ENCODE data around the gene EDC4.

DNA sequence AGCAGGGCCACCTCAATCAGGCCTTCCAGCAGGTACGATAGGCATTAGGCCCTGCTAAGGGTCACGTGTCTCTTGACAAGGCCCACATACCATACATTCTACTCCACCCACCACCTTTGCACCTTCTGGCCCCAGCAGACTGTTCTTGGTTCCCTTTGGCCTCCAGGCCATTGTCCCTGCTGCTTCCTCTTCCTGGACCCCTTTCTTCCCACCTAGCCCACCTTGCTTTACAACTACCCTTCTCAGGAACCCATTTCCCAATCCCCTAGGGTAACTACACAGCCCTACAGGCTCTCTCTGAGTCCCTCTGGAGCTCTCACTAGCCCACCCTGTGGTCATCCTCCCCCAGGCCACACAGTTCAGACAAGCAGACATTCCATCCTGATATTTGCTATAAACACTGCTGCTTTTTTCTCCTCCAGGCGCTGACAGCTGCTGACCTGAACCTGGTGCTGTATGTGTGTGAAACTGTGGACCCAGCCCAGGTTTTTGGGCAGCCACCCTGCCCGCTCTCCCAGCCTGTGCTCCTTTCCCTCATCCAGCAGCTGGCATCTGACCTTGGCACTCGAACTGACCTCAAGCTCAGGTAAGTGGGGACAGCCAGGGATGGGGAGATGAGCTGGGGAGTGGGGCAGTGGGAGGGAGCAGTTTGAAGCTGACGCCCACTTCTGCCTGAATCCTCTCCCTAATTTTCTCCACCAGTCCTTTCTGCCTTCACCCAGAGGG is 10.5 kb downstream of the EDC4 start:
- TF ChIP-seq, protein P1, sequence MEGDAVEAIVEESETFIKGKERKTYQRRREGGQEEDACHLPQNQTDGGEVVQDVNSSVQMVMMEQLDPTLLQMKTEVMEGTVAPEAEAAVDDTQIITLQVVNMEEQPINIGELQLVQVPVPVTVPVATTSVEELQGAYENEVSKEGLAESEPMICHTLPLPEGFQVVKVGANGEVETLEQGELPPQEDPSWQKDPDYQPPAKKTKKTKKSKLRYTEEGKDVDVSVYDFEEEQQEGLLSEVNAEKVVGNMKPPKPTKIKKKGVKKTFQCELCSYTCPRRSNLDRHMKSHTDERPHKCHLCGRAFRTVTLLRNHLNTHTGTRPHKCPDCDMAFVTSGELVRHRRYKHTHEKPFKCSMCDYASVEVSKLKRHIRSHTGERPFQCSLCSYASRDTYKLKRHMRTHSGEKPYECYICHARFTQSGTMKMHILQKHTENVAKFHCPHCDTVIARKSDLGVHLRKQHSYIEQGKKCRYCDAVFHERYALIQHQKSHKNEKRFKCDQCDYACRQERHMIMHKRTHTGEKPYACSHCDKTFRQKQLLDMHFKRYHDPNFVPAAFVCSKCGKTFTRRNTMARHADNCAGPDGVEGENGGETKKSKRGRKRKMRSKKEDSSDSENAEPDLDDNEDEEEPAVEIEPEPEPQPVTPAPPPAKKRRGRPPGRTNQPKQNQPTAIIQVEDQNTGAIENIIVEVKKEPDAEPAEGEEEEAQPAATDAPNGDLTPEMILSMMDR (conservative IDR thresholded peaks at IDR 0.05) = no peak
- TF ChIP-seq ZFX (IDR thresholded peaks at IDR 0.05) = no peak

All from C4-2B (cell line).